Keratinocyte (primary cell): ENCODE measurements around the gene TMA16.

Source experiments
- EZH2 ChIP-seq: IDR thresholded peaks from one replicate; pipeline ENCODE4 v1.6.1; 2012; ENCODE audit warnings: inconsistent platforms, mild to moderate bottlenecking, low read length, moderate library complexity
- TF ChIP-seq, protein P1 (sequence below), 3 experiments: IDR thresholded peaks in 1 of 3; conservative IDR thresholded peaks in 1 of 3; optimal IDR thresholded peaks in 1 of 3; 2 replicates in 2 of 3; 3 replicates in 1 of 3; pipeline versions ENCODE3 to v1.5.1; 2011; ENCODE audit warnings: low read length in 3 of 3, mild to moderate bottlenecking in 3 of 3, moderate library complexity in 2 of 3, control low read depth in 1 of 3, inconsistent platforms in 1 of 3; ENCODE audit not compliant: insufficient read depth in 2 of 3; ENCODE audit errors: extremely low read depth in 1 of 3

GRCh38 chr4:163505374-163505773, 10.9 kb downstream of the TMA16 start:
- TF ChIP-seq, protein P1, sequence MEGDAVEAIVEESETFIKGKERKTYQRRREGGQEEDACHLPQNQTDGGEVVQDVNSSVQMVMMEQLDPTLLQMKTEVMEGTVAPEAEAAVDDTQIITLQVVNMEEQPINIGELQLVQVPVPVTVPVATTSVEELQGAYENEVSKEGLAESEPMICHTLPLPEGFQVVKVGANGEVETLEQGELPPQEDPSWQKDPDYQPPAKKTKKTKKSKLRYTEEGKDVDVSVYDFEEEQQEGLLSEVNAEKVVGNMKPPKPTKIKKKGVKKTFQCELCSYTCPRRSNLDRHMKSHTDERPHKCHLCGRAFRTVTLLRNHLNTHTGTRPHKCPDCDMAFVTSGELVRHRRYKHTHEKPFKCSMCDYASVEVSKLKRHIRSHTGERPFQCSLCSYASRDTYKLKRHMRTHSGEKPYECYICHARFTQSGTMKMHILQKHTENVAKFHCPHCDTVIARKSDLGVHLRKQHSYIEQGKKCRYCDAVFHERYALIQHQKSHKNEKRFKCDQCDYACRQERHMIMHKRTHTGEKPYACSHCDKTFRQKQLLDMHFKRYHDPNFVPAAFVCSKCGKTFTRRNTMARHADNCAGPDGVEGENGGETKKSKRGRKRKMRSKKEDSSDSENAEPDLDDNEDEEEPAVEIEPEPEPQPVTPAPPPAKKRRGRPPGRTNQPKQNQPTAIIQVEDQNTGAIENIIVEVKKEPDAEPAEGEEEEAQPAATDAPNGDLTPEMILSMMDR (optimal IDR thresholded peaks at IDR 0.05 in 1 of 3, IDR thresholded peaks at IDR 0.05 in 1 of 3, conservative IDR thresholded peaks at IDR 0.05 in 1 of 3; ENCODE audit: extremely low read depth in 1 of 3, insufficient read depth in 2 of 3, low read length in 3 of 3), result no peak
- no peak for TF ChIP-seq EZH2
